Karpas-422 (cell line): ENCODE measurements around the gene CLN6. TPM values are rescaled to one million over a fixed set of nuclear protein-coding genes. Genes with fewer than 3 reads are reported as not detected.

ENCODE experiments used
- DNase-seq: peaks from one replicate; pipeline ENCODE4 v3.0.0-alpha.2; 2015
- H2AFZ ChIP-seq: fragments of 200-600 bp; sonication (generic); 2 replicates; pipeline ENCODE4 v1.6.1; 2014; ENCODE audit warnings: antibody characterized with exemption, low read length, mixed read lengths
- H3K27ac ChIP-seq: fragments of 200-600 bp; sonication (generic); 2 replicates; pipeline ENCODE4 v1.5.1; 2014; ENCODE audit warnings: mild to moderate bottlenecking, low read length, moderate library complexity
- H3K27me3 ChIP-seq: fragments of 200-600 bp; sonication (generic); 2 replicates; pipeline ENCODE4 v1.6.1; 2014; ENCODE audit warnings: low read length, mixed read lengths
- H3K36me3 ChIP-seq: fragments of 200-600 bp; sonication (generic); 2 replicates; pipeline ENCODE4 v1.6.1; 2014; ENCODE audit warnings: low read length, mixed read lengths; ENCODE audit not compliant: insufficient read depth
- H3K4me1 ChIP-seq: fragments of 200-600 bp; sonication (generic); 2 replicates; pipeline ENCODE4 v1.6.1; 2014; ENCODE audit warnings: mild to moderate bottlenecking, low read length, mixed read lengths
- H3K4me2 ChIP-seq: fragments of 200-600 bp; sonication (generic); 2 replicates; pipeline ENCODE4 v1.6.1; 2014; ENCODE audit warnings: low read length, low read depth, mild to moderate bottlenecking; ENCODE audit not compliant: poor library complexity, severe bottlenecking
- H3K4me3 ChIP-seq: fragments of 200-600 bp; sonication (generic); 2 replicates; pipeline ENCODE4 v1.5.1; 2014; ENCODE audit warnings: mild to moderate bottlenecking, antibody characterized with exemption, low read length, mixed read lengths
- H3K79me2 ChIP-seq: fragments of 200-600 bp; sonication (generic); 2 replicates; pipeline ENCODE4 v1.6.1; 2014; ENCODE audit warnings: mild to moderate bottlenecking, low read length, mixed read lengths
- H3K9ac ChIP-seq: fragments of 200-600 bp; sonication (generic); 2 replicates; pipeline ENCODE4 v1.6.0; 2014; ENCODE audit warnings: low read length
- H3K9me2 ChIP-seq: fragments of 200-600 bp; sonication (generic), shearing (Covaris generic); replicated peaks from 2 replicates; pipeline ENCODE4 v1.6.0; 2014; ENCODE audit warnings: mild to moderate bottlenecking, low read length, moderate library complexity; ENCODE audit not compliant: insufficient read depth
- H3K9me3 ChIP-seq: fragments of 300-700, 200-600 bp; sonication (generic); 2 replicates; pipeline ENCODE4 v1.6.1; 2014; ENCODE audit warnings: low read length, mixed read lengths
- H4K20me1 ChIP-seq: fragments of 200-600 bp; sonication (generic); 2 replicates; pipeline ENCODE4 v1.6.1; 2014; ENCODE audit warnings: mild to moderate bottlenecking, antibody characterized with exemption, low read length, low read depth; ENCODE audit not compliant: insufficient read depth
- total RNA-seq: library from RNA; depleted of rRNA; stranded (reverse); fragments of >200 nt; shearing (Covaris generic); gene quantifications from 2 replicates; pipeline ENCODE4 v1.2.3, GENCODE V29; 2014; ENCODE audit warnings: low replicate concordance

The CLN6 gene
- total RNA-seq, 1 experiment from 2014 or later, result 80.0 TPM

GRCh38 chr15:68190048-68190447 is 39.5 kb downstream of the CLN6 start:
- H4K20me1 ChIP-seq, result no peaks in the 10 kb centered on the region
- DNase-seq, result no peak
- no peak overlapping the region for H3K4me2 ChIP-seq
- H3K79me2 ChIP-seq, result no peaks in the 10 kb centered on the region
- H3K9me3 ChIP-seq, result no peaks in the 10 kb centered on the region
- H3K27me3 ChIP-seq, result no peaks in the 10 kb centered on the region
- no peaks in the 10 kb centered on the region for H3K9me2 ChIP-seq
- H3K27ac ChIP-seq, result no peak overlapping the region
- no peak overlapping the region for H3K4me3 ChIP-seq
- peaks cover 23% of the 10 kb centered on the region for H3K4me1 ChIP-seq
- H2AFZ ChIP-seq, result no peak overlapping the region
- H3K36me3 ChIP-seq, result peaks cover 43% of the 10 kb centered on the region
- H3K9ac ChIP-seq, result no peak overlapping the region

- H2AFZ ChIP-seq, result no peak overlapping the region
- peaks cover 56% of the 10 kb centered on the region for H3K36me3 ChIP-seq
- no peaks in the 10 kb centered on the region for H4K20me1 ChIP-seq
- no peak overlapping the region for H3K9ac ChIP-seq
- peak overlapping the region; percentile 51 for H3K27ac ChIP-seq
- no peaks in the 10 kb centered on the region for H3K9me3 ChIP-seq
- H3K4me2 ChIP-seq, result peak overlapping the region; percentile 5
- DNase-seq, result no peak
- no peaks in the 10 kb centered on the region for H3K27me3 ChIP-seq
- H3K79me2 ChIP-seq, result no peaks in the 10 kb centered on the region
- H3K9me2 ChIP-seq, result no peaks in the 10 kb centered on the region
- no peak overlapping the region for H3K4me3 ChIP-seq
- H3K4me1 ChIP-seq, result peaks cover 23% of the 10 kb centered on the region
These were observed 40.9 kb downstream of the CLN6 start for GRCh38 chr15:68188647-68189046.

GRCh38 chr15:68187559-68187958 is 42.0 kb downstream of the CLN6 start:
- no peak overlapping the region for H3K4me3 ChIP-seq
- H3K79me2 ChIP-seq, result 0 out of 2 replicates have a peak, but pooled peaks cover 4% of the 10 kb centered on the region
- no peaks in the 10 kb centered on the region for H3K9me3 ChIP-seq
- H3K27ac ChIP-seq, result peak overlapping the region; percentile 51; the same call in 1 of the 2 replicates
- H4K20me1 ChIP-seq, result no peaks in the 10 kb centered on the region
- no peaks in the 10 kb centered on the region for H3K9me2 ChIP-seq
- no peaks in the 10 kb centered on the region for H3K27me3 ChIP-seq
- H3K4me1 ChIP-seq, result peaks cover 23% of the 10 kb centered on the region
- no peak overlapping the region for H3K4me2 ChIP-seq
- H2AFZ ChIP-seq, result no peak overlapping the region
- no peak for DNase-seq
- no peak overlapping the region for H3K9ac ChIP-seq
- H3K36me3 ChIP-seq, result peaks cover 59% of the 10 kb centered on the region

GRCh38 chr15:68186671-68187397 is 42.7 kb downstream of the CLN6 start:
- Histone ChIP-seq H3K36me3 (peaks cover 53% of the 10 kb centered on the region), H3K4me3 (no peak overlapping the region), H3K9me2 (no peaks in the 10 kb centered on the region), H4K20me1 (no peaks in the 10 kb centered on the region), H3K9me3 (no peaks in the 10 kb centered on the region), H3K4me2 (no peak overlapping the region), H3K4me1 (peaks cover 23% of the 10 kb centered on the region), H3K27ac (no peak overlapping the region; the same call in 1 of the 2 replicates), H2AFZ (no peak overlapping the region), H3K9ac (no peak overlapping the region), H3K79me2 (0 out of 2 replicates have a peak, but pooled peaks cover 4% of the 10 kb centered on the region), H3K27me3 (no peaks in the 10 kb centered on the region)
- no peak for DNase-seq

- H3K36me3 ChIP-seq, result peaks cover 49% of the 10 kb centered on the region
- no peak for DNase-seq
These were observed 44.7 kb downstream of the CLN6 start for GRCh38 chr15:68184616-68185480.

GRCh38 chr15:68183616-68184315 is 45.8 kb downstream of the CLN6 start:
- H4K20me1 ChIP-seq, result no peaks in the 10 kb centered on the region
- peaks cover 46% of the 10 kb centered on the region for H3K36me3 ChIP-seq
- H3K79me2 ChIP-seq, result 0 out of 2 replicates have a peak, but pooled peaks cover 4% of the 10 kb centered on the region

More at GRCh38 chr15:68184616-68185480, 44.7 kb downstream of the CLN6 start:
- Histone ChIP-seq H3K9ac (no peak overlapping the region), H3K27ac (no peak overlapping the region), H3K79me2 (0 out of 2 replicates have a peak, but pooled peaks cover 4% of the 10 kb centered on the region), H3K4me3 (no peak overlapping the region), H3K9me2 (no peaks in the 10 kb centered on the region), H3K4me1 (peaks cover 23% of the 10 kb centered on the region), H3K27me3 (no peaks in the 10 kb centered on the region), H2AFZ (no peak overlapping the region), H3K9me3 (no peaks in the 10 kb centered on the region), H4K20me1 (no peaks in the 10 kb centered on the region), H3K4me2 (no peak overlapping the region)

GRCh38 chr15:68177742-68178141 is 51.8 kb downstream of the CLN6 start:
- Histone ChIP-seq H3K27me3 (no peaks in the 10 kb centered on the region), H3K4me2 (no peak overlapping the region), H3K9me3 (no peaks in the 10 kb centered on the region), H3K27ac (no peak overlapping the region), H3K9me2 (no peaks in the 10 kb centered on the region), H3K79me2 (peaks cover 1% of the 10 kb centered on the region; the same call in 1 of the 2 replicates), H3K4me1 (no peaks in the 10 kb centered on the region), H3K9ac (no peak overlapping the region), H2AFZ (no peak overlapping the region), H3K4me3 (no peak overlapping the region), H3K36me3 (peaks cover 38% of the 10 kb centered on the region; the same call in 1 of the 2 replicates), H4K20me1 (no peaks in the 10 kb centered on the region)
- no peak for DNase-seq

More at GRCh38 chr15:68183616-68184315, 45.8 kb downstream of the CLN6 start:
- no peaks in the 10 kb centered on the region for H3K9me2 ChIP-seq
- no peak for DNase-seq
- no peaks in the 10 kb centered on the region for H3K9me3 ChIP-seq
- no peak overlapping the region for H3K27ac ChIP-seq
- H3K4me2 ChIP-seq, result no peak overlapping the region
- H3K4me3 ChIP-seq, result no peak overlapping the region
- H2AFZ ChIP-seq, result no peak overlapping the region
- peaks cover 19% of the 10 kb centered on the region for H3K4me1 ChIP-seq
- no peaks in the 10 kb centered on the region for H3K27me3 ChIP-seq
- no peak overlapping the region for H3K9ac ChIP-seq
